GM12865 (cell line): Measurements from ENCODE around the gene PLEKHB2.
"Not testable (repeated sequence)": the region's sequence is repeated elsewhere in the genome, so short reads cannot be mapped to it uniquely, and the experiment has no call there.

Experiments
- DNase-seq: peaks from one replicate; pipeline ENCODE4 v3.0.0; 2010; ENCODE audit warnings: low read depth
- H3K4me3 ChIP-seq: 2 replicates; pipeline ENCODE4 v1.5.1; 2011; ENCODE audit warnings: mild to moderate bottlenecking, low read depth, low read length, control low read depth
- CTCF ChIP-seq: IDR thresholded peaks from 2 replicates; pipeline ENCODE4 v1.5.1; 2011; ENCODE audit warnings: low read length, control low read depth, low read depth, inconsistent platforms; ENCODE audit not compliant: insufficient read depth; ENCODE audit errors: missing control alignments

PLEKHB2 gene

GRCh38 chr2:131146231-131146630, 41.1 kb downstream of the PLEKHB2 start:
- no peak for TF ChIP-seq CTCF
- H3K4me3 ChIP-seq, result no peak overlapping the region
- no peak for DNase-seq

- no peak for DNase-seq
- no peak overlapping the region for H3K4me3 ChIP-seq
- no peak for TF ChIP-seq CTCF
Measured at GRCh38 chr2:131146749-131147148, 41.6 kb downstream of the PLEKHB2 start.

- TF ChIP-seq CTCF, result no peak
- DNase-seq, result no peak
- no peak overlapping the region for H3K4me3 ChIP-seq
Measured at GRCh38 chr2:131148426-131148825, 43.3 kb downstream of the PLEKHB2 start.

GRCh38 chr2:131150109-131150508, 45.0 kb downstream of the PLEKHB2 start:
- not testable (repeated sequence) for H3K4me3 ChIP-seq, DNase-seq

GRCh38 chr2:131151398-131151797, 46.3 kb downstream of the PLEKHB2 start:
- no peak overlapping the region for H3K4me3 ChIP-seq
- no peak for TF ChIP-seq CTCF
- DNase-seq, result no peak

- no peak overlapping the region for H3K4me3 ChIP-seq
- TF ChIP-seq CTCF, result no peak
- no peak for DNase-seq
Measured at GRCh38 chr2:131152074-131152473, 46.9 kb downstream of the PLEKHB2 start.

- no peak overlapping the region for H3K4me3 ChIP-seq
- TF ChIP-seq CTCF, result no peak
- no peak for DNase-seq
Measured at GRCh38 chr2:131153529-131153928, 48.4 kb downstream of the PLEKHB2 start.

- TF ChIP-seq CTCF, result peak; percentile 89
- DNase-seq, result peak; percentile 80
- H3K4me3 ChIP-seq, result no peak overlapping the region
Measured at GRCh38 chr2:131154071-131154531, 49.0 kb downstream of the PLEKHB2 start.
